ENCODE results near the gene TSHZ3.

TSHZ3 gene

DNA sequence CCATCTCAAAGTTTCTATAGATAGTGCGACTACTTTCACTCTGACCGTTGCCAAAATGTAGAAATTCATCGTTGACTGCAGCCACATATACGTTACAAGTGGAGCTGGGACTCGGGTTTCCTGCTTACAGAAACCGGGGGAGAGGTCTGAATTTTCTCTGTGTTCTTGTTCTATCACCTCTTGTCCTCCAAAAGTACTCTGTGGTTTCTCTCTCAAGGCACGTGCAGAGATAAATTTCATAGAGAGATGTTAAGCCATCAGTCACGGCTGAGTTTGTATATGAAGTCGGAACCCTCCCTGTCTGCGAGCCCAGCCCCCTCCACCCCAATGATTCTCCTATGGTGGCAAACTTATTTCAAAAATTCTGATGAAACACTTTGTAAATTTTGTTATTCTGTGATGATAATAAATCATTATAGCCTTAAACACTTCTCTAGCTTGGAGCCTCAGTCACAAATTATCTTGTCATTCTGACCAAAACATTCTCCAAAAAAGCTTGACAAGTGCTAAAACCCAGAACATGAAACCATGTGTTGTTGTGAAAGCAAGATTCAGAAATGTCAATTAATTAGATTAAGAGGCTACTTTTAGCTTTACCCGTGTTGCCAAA, 87.5 kb downstream of the TSHZ3 start:
- DNase-seq = no peak

GRCh38 chr19:31261019-31261602, 88.1 kb downstream of the TSHZ3 start:
- DNase-seq = peak; percentile 63 to 64 (median 64)

DNA sequence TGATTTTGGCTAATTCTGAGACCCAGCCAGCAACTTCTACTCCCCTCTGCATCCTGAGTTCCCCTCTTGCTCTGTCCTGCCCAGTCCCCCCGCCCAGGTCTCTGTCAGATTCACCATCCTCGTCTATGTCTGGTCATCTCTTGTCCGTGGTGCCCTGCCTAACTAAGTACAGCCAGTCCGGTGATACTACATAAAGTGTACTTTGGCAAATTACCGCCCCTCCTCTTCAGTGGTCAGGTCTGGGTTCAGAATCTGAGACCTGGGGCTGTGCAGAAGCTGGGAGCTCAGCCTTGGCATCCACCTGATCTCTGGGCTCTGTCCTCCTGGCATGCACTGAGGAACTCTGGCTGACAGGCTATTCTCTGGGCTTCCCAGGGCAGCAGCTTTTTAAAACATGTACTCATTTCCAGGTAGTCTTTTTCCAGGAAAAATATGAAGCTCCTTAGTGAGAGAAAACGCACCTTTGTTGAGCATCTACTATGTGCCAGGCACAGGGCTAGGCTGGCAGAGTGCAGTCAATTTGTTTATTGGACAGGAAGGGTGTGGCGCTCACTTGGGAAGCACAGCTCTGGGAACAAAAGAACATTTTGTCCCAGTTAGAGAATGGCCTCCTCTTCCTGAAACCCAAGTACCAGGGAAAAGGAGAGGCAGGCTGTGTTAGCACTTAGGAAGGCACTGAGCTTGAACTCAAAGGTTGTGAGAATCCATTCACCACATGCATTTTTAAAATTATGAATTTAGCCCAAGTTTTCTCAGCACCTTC, 88.9 kb downstream of the TSHZ3 start:
- no peak for DNase-seq

DNA sequence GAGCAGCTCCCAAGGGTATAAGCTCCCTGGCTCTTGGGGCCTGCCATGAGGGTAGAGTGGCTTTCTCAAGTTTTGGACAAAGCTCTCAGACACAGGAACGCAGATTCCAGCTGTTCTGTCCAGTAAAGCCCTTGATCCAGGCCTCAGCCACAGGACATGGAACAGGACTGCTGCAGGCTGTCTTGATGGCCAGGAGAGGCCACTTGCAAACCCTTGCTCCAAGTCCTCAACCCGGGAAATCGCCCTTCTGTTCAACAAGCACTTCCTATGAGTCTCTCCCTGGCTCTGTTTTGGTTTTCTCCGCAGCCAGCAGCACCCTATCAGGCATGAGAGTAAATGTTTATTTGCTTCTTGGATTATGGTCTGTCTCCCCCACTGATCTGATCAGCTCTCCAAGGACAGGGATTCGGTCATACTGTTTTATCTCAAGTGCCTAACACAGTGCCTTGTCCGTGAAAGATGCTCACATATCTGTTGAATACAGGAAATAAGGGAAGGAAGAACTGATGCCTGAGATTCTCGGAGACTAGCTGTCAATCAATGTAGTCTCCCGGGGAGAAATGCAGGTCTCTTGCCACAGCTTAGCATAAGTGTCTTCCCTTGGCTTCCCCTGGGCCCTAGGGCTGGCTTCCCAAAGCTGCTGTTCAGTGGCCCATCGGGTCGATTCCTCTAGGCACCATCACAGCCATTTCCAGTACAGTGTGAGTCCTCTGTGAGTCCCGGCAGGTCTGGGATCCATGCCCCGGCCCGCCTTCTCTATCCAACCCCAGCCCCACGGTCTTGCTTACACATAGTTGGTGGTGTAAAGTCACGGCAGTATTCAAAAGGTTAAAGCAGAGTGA, 90.8 kb downstream of the TSHZ3 start:
- no peak for DNase-seq

DNA sequence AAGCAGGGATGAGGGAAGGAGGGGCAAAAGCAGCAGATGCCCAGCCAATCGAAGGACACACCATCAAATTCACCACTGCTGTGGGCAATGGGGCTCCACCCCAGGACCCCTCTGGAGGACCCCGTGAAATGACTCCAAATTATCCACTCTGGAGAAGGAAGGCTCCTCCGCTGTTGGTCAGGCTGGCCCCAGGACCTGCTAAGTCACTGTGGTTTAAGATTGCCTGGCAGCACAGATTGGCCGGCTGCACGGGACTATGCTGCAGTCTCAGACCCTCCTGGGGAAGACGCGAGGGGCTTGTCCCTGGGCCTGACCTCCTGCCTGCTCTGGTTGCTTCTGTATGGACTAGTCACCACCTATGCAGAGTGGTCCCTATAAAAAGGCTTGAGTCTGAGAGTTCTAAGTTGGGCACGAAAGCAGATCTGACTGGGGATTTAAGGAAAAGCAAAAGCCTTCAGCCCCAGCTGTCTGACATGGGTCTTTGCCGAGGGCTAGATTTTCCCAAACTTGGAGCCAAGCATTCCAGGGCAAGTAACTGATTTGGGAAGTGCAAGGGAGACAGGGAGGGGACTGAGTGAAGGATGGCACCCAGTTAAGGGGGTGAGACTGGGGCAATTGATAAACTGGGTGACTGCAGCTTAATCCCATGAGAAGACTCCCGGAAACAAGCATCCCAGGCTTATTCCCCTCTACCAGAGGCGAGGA, 91.7 kb downstream of the TSHZ3 start:
- no peak for DNase-seq

GRCh38 chr19:31257025-31257424, 92.2 kb downstream of the TSHZ3 start:
- no peak for DNase-seq

GRCh38 chr19:31256593-31256960, 92.7 kb downstream of the TSHZ3 start:
- peak; percentile 87 to 91 (median 88) for DNase-seq

DNA sequence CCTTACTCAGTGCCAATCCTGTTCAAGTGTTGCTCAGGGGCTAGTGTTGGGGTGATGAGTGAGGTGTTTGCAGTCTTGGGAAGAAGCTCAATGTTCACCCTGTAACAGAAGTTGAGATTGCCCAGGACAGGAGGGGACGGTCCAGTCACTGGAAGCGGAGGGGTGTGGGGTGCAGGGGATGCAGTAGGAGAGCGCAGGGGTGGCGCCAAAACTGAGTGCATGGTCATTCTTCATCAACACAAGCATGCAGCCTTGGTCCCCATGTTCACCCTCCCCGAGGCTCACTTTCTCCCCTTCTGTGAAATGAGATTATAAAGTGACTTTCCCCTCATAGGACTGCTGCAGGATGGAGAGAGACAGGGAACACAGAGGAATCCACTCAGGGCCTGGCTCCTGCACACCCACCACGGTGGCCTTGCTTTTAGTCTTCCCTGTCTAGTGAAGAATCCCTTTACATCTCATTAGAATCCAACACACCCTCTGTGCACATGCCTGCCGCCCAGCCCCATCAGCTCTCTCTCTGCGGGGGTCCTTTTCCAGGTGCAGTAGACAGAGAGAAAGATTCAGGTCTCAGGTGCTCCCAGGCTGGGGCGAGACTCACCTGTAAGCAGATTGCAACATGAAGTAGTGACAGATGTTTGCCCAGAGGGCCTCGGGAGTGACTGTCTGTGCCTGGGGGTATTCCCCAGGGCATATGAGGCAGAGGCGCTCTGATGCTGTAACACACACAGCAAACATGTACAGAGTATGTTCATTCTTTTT, 93.2 kb downstream of the TSHZ3 start:
- DNase-seq = no peak

- DNase-seq = no peak
Measured at GRCh38 chr19:31255174-31255799, 93.9 kb downstream of the TSHZ3 start.

GRCh38 chr19:31254611-31255010, 94.6 kb downstream of the TSHZ3 start:
- DNase-seq = peak in 1 of 3 donors; percentile 15

DNA sequence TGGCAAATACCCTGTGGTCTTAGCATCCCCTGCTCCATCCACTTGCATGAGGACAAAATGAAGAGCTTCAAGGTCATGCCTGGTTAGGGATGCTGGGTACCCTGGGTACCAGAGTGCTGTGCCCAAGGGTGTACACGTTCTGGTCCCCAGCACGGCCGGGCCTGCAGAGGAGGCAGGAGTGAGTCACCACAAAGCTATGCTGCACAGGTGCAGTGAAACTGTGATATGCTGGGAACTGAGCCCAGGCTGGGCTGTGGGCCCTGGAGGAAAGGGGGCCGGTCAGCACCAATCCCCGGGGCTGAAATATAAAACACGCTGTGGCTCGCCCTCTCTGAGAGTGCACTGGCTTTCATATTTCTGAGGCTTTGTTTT, 95.1 kb downstream of the TSHZ3 start:
- no peak for DNase-seq

GRCh38 chr19:31253526-31254179, 95.6 kb downstream of the TSHZ3 start:
- peak; percentile 30 to 57 (median 37) for DNase-seq

DNA sequence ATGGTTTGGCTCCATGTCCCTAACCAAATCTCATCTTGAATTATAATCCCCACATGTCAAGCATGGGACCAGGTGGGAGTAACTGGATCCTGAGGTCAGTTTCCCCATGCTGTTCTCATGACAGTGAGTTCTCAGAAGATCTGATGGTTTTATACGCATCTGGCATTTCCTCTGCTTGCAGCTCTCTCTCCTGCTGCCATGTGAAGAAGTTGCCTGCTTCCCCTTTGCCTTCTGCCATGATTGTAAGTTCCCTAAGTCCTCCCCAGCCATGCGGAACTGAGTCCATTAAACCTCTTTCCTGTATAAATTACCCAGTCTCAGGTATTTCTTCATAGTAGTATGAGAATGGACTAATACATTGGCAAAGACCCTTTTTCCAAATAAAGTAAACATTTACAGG, 96.8 kb downstream of the TSHZ3 start:
- DNase-seq = peak; percentile 48 to 60 (median 53)

DNA sequence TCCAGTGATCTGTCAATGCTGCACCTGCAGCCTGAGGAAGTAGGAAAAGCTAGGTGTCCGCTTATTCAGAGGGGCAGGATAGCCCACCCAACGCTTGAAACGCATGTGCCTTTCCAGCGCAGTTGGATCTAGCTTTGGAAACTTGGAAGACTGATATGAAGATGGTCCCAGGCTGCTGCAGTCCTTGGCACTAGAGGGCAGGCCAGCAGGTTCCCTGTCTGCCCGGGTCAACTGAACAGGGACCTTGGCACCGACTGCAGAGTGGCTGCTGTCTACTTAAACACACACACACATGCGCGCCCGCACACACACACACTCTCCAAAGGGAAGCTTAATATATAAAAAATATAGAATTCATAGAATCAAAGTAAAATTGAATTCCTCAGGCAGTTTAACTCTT, 100.0 kb downstream of the TSHZ3 start:
- DNase-seq = peak in 2 of 3 donors; percentile 28 to 44

DNA sequence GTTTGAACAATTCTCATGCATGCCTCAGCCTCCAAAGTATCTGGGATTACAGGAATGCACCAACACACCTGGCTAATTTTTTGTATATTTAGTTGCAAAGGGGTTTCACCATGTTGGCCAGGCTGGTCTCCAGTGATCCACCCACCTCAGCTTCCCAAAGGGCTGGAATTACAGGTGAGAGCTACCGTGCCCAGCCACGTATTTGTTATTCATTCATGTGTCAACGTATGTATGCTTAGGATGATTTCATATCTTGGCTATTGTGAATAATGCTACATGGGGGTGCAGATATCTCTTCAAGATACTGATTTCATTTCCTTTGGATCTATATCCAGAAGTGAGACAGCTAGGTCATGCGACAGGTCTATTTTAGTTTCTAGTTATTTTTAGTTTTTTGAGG, 113.4 kb downstream of the TSHZ3 start:
- no peak for DNase-seq

DNA sequence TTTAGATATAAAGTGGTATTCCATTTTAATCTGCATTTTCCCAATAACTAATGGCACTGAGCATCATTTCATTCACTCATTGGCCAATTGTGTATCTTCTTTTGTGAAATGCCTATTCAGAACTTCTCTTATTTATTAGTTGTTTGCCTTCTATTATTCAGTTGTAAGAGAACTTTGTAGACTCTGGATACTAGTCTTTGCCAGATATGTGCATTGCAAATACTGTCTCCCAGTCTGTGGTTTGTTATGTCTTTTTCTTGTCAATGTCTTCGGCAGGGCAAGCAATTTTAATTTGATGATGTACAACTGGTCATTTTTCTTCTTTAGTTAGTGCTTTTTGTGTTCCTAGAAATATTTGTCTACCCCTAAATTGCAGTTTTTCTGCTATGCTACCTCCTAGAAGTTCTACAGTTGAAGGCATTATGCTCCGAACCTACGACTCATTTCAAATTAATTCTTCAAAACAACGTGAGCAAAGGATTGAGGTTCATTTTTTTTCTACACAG, 115.9 kb downstream of the TSHZ3 start:
- no peak for DNase-seq

- no peak for DNase-seq
Measured at GRCh38 chr19:31232871-31233270, 116.4 kb downstream of the TSHZ3 start.

DNA sequence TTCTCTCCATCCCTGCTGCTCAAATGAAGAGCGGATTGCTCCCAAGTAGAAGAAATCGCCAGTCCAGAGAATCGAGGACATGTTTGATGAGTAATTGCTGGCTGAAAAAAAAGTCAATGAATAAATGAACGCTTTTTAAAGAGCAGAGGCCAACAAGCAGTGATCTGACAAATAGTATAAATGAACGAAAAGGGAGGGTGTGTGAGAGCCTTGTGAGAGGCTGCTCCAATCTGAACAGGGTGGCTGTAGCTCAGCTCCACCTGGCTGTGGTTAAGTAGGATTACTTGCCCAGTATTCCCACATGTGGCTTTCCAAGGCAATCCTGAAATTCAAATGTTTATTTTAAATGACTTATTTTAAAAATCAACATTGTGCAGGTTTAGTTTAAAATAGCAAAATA, 117.1 kb downstream of the TSHZ3 start:
- DNase-seq = no peak

DNA sequence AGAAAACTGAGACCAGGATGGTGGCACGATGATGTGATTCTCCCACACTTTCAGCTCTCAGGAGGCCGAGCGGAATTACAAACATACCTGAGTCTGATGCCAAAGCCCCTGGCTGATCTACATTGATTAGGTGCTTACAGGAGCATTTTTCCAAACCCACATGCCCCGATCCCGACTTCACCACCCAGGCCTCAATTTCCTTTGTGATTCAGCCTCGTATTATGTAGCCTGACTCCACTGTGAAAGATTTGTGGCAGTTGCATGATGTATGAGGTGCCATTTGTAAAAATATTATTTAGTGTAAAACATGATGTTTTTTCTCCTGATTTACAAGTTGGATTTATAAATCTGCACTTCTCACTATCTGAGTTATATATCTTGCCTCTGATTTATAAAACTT, 118.0 kb downstream of the TSHZ3 start:
- no peak for DNase-seq

DNA sequence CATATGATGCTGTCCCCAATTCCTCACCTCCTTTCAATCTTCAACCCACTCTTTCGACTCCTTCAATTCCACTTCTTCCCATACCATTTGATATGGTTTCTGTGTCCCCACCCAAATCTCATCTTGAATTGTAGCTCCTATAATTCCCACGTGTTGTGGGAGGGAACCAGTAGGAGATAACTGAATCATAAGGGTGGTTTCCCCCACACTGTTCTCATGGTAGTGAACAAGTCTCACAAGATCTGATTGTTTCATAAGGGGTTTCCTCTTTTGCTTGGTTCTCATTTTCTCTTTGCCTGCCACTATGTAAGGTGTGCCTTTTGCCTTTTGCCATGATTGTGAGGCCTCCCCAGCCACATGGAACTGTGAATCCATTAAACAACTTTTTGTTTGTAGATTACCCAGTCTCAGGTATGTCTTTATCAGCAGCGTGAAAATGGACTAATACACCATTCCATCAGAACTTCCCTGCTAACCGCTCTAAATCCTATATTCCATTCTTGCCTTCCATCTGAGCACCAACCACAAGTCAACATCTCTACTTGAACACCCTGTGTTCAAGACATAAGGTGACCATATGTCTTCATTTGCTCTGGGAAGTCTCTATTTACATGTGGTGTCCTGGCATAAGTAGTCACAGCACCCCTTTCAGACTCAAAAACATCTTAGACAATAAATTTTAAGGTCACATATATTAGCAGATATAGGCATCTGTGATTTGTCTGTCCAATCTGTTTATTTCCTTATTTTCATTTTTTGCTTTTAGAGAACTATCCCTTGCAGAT, 122.9 kb downstream of the TSHZ3 start:
- peak; percentile 55 to 81 (median 70) for DNase-seq

All from suppressor macrophage treated with lipopolysaccharide for 1 hour (primary cell).